HG03064 (cell line): Measurements from ENCODE around the gene HOXA1.

Experiments
- ATAC-seq: cut with Tn5 transposase; IDR thresholded peaks from one replicate; pipeline ENCODE4 v1.9.1; 2021; ENCODE audit warnings: low read depth; ENCODE audit not compliant: unreplicated experiment

HOXA1 gene

DNA sequence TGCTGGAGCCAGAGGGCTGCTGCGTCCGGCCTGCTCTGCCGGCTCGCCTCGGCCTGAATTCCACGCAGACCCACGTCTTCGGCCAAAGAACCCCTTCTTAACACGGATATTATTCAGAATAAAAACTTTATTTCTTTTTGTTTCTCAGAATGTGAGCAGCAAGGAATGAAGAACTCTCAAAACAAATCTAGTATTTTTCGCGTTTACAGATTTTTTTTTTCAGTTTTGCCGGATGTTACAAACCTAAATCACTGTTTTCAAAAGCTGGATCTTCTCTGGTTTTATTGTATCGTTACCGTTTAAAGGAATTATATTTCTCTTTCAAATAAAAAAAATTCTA, 11.1 kb upstream of the HOXA1 start:
- no peak for ATAC-seq

DNA sequence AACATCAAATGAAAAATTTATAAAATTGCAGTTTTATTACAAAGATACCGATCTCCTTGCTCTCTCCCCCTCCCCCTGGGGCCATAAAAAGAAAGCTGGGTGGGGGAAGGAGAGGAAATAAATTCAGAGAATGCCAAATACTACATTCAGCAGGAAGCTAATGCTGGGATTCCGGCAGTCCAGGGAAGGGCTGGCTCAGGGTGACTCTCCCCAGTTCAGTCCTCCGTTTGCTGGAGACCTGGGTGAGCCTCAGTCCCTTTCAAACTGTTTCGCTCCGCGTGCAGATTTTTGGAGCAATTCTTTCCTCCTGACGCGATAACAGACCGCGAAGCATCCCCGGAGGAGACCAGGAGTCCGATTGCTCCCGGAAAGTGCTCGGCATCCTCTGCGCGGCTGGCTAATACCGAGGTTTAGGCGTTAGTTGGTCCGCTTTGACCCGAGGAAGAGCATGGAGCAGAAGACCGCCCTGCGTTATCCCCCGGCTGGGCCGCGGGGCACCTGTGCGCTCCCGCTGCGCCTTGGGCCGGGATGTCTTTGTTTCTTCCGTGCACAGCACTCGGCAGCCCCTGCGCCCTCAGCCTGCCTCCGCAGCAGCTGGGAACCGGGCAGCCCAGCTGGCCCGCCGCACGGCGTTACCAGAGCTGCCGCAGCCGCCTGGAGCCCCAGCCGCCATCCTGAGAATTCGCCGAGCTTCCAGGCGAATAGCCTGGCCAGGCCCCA, 10.5 kb upstream of the HOXA1 start:
- no peak for ATAC-seq

GRCh38 chr7:27105301-27106031, 9.7 kb upstream of the HOXA1 start:
- ATAC-seq: no peak

GRCh38 chr7:27104341-27105058, 8.7 kb upstream of the HOXA1 start:
- no peak for ATAC-seq

- no peak for ATAC-seq
These were observed 7.9 kb upstream of the HOXA1 start for GRCh38 chr7:27103489-27104226.

DNA sequence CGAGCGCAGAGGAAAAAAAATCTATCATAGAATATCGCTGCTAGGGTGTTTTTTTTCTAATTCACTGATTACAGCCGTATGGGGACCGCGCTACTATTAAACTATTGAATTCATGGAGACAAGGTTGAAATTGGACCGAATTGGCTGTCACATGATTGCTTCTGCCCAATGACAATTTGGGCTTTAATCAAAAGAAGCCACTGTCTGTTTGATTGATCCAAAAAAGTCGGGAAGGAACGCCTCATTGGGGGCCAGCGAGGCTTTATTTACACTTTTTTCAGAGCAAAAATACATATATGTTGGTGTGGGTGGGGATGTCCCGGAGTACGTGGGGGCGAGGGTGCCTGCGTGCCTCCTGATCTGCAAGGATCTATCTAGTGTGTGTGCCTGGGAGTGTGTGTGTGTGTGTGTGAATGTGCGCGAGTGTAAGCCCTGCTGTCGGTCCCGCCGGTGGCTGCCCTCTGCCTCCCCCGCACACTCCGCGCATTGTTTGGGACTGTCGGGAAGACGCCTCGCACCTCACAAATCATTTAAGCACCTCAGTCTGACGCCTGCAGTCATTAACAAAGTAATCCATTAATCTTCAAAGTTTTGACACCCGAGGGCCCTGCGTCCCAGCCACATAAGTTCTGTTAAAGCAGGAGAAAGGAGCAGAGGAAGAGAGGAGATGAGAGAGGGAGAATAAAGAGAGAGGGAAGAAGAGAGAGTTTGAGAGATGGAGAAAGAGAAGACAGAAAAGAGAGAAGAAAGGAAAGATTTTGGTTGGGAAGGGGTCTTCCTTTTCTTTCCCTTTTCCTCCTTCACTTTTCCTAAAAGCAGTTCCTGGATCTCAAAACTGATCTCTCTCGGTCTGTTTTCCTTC, 7.0 kb upstream of the HOXA1 start, which contains the start of gene HOXA2:
Gene HOXA2, minus strand, starts transcription at position 103 of the 862 bp plus-strand sequence. CDS start 183 bp downstream, outside the sequence.
- ATAC-seq: no peak

GRCh38 chr7:27101957-27102580, 6.3 kb upstream of the HOXA1 start:
- no peak for ATAC-seq

DNA sequence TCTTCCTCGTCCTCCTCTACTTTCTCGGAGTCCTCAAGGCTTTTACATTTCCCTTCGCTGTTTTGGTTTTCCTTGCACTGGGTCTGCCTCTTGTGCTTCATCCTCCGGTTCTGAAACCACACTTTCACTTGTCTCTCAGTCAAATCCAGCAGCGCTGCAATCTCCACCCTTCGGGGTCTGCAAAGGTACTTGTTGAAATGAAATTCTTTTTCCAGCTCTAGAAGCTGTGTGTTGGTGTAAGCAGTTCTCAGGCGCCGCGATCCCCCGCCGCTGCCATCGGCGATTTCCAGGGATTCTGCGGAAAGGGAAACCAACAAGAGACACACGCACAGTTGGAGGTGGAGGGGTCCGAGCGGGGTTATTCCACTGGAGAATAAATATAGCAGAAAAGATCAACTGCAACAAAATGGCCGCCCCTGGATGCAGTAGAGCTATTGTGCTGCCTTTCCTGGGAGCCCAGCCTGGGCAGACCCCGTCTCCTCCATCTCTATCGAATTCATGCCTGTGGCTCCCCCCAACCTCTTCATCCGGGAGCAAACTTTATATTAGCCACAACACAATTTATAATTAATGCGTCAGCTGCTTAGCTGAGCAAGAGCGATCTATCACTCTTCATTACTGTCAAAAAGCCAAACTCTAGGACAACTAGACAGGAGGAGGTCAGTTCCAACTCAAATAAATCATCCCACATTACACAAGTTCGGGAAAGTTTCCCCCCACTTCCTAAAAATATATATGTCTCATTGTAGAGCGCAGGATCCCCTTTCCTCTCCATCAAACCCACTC, 5.6 kb upstream of the HOXA1 start:
- no peak for ATAC-seq

GRCh38 chr7:27100694-27101170, 4.9 kb upstream of the HOXA1 start:
- ATAC-seq: no peak

DNA sequence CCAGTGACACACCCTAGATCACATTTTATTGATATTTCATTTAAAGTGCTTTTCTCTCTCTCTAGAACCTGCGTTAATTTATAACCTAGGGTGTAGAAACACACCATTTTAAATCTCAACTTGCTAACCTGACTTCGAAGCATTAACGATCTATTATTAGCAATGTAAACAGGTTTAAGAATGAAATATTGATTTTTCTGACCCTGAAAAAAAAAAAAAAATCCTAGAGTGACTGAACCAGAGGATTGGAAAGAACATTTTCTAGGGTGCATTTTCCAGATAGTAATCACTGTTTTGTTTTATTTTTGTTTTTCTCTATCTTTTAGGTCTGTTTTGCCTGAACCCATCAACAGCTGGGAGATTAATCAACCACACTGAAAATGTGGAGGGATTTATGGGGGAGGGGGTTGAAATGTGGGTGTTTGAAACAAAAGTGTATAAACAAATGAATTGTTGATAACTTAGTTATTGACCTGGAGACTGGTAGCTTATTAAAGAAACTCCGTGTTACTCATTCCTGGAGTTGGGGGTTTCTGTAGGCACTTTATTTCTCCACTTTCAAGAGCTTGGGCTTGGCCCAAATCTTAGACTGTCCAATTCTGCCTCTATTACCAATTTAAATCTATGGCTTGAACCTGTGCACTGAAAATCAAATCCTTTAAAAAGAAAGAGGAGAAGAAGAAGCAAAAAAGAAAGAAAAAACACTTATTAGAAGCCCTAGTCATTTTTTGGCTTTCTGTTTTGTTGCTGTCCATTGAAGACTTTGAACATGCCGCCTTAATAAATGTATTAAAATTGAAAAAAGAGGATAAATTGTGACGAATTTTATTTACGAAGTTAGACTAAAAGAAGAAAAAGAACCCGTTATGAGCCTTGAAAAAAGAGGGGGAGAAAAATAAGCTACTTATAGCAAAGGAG, 3.9 kb upstream of the HOXA1 start:
- no peak for ATAC-seq

DNA sequence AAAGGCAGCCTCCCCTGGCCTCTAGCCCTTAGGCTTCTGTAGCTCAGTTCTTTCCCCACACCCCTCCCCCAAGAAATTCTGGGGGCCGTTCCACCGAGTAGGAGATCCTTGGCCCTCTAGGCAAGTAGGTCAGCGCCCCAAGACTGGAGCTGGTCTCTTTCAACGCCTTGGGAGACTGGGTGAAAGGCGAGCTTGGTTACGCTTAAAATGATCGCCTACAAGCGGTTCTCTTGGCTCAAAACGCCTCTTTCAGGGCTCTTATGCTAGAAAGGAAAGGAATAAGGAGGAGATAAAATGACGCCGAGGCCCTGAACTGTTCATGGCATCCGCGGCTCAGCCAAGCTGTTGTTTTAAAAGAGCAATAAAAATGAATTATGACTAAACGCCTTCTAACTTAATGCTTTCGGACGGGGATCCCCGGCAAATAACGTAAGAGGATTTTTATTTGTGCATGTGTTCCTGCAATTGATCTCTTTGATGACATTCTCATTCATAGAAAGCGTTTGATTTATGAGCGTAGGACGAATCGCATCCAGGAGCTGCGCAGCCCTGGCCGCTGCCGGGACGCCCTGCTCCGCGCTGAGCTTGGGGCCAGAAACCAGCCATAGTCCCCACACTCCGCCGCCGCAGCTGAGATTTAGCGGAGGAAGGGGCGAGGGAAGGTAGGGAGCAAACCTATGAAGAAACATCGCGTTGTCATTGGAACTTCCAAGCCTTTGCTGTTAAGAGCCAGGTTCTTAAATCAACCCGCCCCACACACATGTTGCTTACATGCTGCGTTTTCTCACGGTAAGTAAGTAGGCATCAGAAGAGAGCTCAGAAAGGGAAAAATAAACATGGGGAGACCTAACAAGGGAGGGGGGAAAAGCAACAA, 3.0 kb upstream of the HOXA1 start:
- ATAC-seq: no peak

- ATAC-seq: no peak
These were observed 2.1 kb upstream of the HOXA1 start for GRCh38 chr7:27097686-27098577.

DNA sequence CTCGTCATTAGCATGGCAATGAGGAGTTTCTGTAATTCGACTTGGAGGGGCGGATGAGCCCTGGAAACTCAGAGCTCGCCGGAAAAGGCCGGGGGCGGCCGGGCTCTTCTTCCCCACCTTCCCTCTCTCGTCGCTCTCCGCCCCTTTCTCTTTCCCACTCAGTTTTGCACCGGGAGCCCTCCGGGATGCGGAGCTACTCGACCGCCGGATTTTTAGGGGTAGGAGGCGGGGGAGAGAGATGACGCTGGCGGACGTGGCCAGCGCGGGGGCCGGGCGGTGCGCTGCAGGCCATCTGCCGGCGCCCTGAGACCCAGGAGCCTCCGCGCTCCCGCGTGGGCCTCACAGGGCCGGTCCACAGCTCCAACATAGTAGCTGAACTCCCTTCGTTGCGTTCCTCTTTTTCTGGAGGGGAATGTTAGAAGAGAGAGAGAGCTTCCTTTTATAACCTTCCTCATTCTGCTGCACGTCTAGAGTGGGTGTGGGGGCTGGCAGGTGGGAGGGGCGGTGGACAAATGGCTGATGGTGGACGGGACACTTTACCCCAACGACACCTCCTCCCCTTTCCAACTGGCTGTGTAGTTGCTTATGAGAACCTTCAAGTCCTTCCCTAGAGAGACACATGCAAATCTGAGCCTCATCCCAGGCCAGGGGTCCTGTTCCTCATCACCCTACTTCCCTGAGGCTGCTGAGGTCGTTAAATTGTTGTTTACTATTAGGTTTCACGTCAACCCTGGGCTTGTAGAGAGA, 1.1 kb upstream of the HOXA1 start:
- ATAC-seq: no peak

GRCh38 chr7:27095050-27095896, 527 bp downstream of the HOXA1 start:
- ATAC-seq: no peak
